GM18870 (cell line): ENCODE data around the gene SFN.

ENCODE experiments used
- ATAC-seq: cut with Tn5 transposase; IDR thresholded peaks from one replicate; pipeline ENCODE4 v1.9.1; 2021; ENCODE audit warnings: moderate library complexity; ENCODE audit not compliant: unreplicated experiment

Gene SFN

DNA sequence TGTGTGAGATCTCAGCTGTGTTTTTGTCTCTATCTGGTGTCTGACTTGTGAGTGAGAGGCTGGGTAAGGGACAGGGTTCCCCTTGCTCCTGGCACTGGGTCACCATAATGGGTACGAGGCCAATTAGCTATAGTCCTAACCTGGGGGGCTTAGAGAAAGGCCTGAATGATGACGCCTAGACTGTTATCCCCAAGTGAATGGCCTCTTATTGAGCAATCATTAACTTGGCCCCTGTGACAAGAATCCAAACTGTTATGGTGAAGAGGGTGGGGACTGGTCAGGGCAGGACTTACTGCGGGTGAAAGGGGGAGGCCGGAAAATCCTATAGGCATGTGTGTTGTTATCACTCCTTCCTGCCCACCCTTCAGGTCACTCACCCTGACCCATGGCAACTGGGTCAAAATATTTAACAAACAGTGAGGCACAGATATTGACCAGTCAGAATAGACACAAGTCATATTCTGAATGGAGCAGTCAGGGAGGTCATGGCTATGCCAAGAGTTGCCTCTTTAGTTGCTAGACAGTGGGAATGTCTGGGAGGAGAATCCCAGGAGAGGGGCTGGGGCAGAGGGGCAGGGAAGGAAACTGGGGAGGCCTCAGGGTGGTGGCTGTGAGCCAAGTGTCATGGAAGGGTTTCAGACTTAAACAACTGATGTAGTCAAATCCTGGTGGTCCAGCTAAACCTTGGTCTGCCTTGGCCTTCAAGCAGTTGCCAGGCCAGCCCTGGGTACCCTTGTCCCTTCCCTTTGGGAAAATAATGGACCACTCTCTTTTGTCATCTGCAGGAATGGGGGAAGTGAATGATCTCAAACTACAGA lies 47.6 kb downstream of the SFN start:
- no peak for ATAC-seq

DNA sequence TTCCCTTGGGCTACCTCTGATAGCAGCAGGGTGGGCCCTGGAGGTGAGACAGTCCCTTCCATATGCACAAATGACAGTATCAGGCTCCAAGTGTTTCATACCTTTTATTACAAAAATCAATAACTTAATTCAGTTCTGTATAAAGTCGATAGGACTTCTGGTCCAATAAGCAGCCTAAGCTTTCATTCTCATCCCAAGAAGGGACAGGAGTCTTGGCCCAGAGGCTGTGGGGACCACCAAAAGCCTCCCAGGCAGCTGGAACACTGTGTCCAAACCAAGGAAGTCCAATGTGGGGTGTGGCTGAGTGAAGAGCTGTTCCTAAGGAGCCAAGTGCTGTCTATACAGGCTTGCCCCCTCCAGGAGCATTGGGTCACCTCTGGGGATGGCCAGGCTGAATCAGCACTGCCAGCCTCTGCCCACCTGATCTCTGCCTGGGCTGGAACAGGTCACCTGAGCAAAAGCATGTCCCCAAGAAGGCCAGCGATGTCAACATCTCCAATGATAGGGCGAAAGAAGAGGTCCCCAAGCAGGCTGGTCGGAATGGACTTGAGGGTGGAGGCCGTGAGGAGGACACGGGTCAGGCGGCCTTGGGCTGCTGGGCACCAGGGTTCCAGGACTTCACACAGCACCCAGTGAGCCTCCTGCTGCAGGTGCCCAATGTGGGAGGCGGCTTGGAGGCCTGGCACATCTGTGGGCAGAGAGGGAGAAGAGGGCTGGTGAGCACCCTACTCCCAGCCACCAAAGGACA lies 48.6 kb downstream of the SFN start:
- no peak for ATAC-seq

GRCh38 chr1:26912147-26912490 lies 49.2 kb downstream of the SFN start:
- ATAC-seq = no peak

DNA sequence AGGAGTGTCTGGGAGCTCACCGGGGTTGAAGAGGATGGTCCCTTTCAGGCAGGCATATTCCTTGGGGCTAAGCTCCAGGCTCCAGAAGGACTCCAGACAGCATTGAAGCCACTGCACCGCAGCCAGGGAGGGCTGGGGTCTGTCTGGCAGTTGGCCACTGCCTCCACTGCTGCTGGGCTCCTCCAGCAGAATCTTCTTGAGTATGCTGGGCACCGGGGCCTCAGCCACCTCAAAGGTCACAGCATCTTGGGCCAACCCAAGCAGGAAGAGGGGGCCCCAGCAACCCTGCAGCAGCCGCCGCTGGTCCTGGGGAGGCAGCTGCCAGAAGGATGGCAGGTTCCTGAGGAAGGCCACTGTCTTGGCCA lies 50.4 kb downstream of the SFN start:
- ATAC-seq = no peak
